CD4-positive, alpha-beta T cell treated with Interferon alpha-2 for 1 hour (primary cell): Measurements from ENCODE around the gene MRGPRX2.
A peak's percentile ranks its signal among the peaks of the same experiment; 100 is the strongest.

Source experiments
- DNase-seq, 2 donors: peaks; one replicate each; pipeline ENCODE4 v3.0.0-alpha.2; 2020 to 2022

The MRGPRX2 gene

DNA sequence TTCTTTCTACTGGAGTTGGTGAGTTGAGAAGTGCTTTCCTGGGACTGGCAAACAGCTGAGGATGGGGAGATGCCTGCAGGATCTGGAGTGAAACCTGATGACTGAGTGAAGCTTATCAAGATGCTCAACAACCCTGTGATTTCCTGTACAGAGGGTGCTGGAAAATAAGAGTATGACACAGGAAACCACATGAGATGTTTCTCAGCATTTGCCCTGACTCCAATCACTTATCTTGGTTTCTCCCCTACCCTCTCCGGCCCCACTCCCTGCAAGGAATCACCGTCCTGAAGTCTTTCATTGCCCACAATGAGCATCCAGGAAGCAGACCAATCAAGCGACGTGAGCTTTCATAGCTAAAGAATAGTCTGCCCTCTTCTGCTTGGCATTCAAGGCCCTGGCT lies at the start of gene MRGPRX2:
Gene MRGPRX2, minus strand, starts transcription at position 89 of the 400 bp plus-strand sequence. CDS start 4,315 bp downstream, outside the sequence.
- peak in 1 of 2 donors; percentile 32 for DNase-seq

- DNase-seq, result no peak
Measured at GRCh38 chr11:19110295-19110694, 49.8 kb upstream of the MRGPRX2 start.

DNA sequence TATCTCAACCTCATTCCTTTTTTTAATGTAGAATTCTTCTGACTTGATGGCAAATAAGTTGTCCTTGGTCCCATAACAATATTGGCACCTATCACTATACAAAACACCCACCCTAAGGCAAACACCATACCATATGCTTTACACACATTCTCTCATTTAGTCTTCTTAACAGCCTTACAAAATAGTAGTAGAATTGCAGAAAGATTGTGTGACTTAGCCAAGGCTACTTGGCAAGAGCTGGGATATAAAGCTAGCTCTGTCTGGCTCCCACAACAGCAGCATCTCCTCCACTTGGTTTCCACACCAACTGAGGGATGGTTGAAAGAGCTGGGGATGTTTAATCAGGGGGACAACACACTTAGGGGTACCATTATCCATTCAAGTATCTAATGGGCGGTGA lies 46.6 kb upstream of the MRGPRX2 start:
- DNase-seq, result no peak

DNA sequence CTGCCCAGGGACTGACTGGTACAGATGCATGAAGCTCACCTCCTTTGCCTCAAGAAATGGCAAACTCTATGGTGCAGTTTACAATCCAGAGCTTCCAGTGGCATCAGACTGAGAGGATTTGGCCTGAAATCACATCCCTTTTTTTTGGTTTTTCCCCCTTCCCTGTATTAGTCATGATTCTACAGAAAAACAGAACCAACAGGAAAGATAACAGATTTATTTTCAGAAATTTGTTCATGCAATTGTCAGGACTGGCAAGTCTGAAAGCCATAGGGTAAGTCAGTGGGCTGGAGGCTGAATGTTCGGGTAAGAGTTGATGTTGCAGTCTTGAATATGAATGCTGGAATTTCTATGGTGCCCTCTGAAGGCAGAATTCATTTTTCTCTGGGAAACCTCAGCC lies 44.5 kb upstream of the MRGPRX2 start:
- DNase-seq, result no peak

DNA sequence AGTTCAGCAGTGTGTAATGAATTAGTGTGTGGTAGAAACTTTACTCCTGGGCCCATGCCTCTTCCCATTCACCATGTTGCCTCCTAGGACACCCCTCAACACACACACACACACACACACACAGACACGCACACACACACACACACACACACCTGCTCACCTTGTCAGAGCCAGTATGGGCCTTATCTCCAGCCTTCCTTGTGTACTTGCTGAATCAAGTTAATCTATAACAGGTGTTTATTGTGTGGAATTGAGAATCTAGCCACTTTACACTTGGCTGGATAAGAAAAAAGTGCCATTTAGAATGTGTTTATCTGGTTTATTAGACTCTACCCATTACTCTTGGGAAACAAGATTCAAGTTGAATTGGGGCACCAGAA lies 42.0 kb upstream of the MRGPRX2 start:
- DNase-seq, result no peak

DNA sequence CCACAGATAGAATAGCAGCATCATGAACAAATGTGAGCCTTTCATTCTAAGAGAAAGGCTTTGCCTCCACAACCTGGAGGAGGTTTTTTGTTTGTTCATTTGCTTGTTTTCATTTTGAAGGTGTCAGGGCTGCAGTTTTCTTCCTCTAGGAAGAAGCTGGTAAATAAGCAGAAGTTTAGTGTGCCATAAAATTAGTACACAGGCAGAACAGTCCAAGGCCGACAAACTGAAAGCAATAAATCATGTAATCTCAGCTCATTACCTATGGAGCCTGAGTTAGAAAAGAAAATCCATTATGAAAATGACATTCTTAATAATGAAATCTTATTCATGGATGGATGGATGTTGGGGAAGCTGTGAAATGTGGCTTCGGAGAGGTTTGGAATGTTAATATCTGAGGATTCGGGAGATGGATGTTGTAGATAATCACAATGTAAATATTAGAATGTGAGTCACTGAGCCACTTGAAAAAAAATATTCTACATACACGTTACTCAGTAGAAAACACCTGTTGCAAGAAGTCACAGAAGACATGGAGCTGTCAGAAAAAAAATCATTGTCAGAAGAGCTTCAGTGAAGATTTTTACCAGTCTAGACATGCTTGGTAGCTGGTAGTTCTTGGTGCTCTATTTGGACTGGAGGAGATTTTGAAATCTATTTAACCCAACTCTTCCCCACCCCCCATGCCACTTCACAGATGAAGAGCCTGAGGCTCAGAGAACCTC lies 41.4 kb upstream of the MRGPRX2 start:
- no peak for DNase-seq

DNA sequence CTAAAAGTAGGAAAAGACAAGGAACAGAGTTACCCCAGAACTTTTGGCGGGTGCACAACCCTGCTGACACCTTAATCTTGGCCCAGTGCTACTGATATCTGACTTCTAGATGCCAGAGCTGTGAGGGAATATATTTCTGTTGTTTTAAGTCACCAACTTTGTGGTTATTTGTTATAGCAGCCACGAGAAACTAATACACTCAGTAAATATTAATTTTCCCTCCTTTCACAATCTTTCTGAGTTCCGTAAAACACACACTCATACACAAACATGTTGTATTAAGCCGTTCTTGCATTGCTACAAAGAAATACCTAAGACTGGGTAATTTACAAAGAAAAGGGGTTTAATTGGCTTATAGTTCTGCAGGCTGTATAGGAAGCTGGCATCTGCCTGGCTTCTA lies 40.4 kb upstream of the MRGPRX2 start:
- DNase-seq, result no peak

GRCh38 chr11:19099093-19099492 lies 38.6 kb upstream of the MRGPRX2 start:
- DNase-seq, result no peak

- DNase-seq, result no peak
Measured at GRCh38 chr11:19094859-19095258, 34.3 kb upstream of the MRGPRX2 start.

GRCh38 chr11:19093976-19094375 lies 33.5 kb upstream of the MRGPRX2 start:
- DNase-seq, result no peak

DNA sequence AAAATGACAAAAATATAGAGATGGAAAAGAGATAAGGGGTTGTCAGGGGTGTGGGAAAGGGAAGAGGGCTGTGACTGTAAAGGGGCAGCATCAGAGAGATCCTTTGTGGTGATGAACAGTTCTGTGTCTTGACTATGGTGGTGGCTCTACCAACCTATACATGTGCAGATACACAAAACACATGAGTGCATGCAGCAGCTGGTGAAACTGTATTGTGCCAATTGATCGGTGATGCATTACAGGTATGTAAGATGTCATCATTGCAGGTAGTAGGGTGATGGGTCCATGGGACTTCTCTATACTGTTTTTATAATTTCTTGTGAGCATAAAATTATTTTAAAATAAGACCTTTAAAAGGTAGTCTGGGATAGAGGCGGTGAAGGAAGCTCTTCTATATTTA lies 32.3 kb upstream of the MRGPRX2 start:
- no peak for DNase-seq

GRCh38 chr11:19092342-19092741 lies 31.8 kb upstream of the MRGPRX2 start:
- DNase-seq, result no peak

- DNase-seq, result no peak
Measured at GRCh38 chr11:19091366-19091765, 30.8 kb upstream of the MRGPRX2 start.

GRCh38 chr11:19089421-19089820 lies 28.9 kb upstream of the MRGPRX2 start:
- DNase-seq, result no peak

DNA sequence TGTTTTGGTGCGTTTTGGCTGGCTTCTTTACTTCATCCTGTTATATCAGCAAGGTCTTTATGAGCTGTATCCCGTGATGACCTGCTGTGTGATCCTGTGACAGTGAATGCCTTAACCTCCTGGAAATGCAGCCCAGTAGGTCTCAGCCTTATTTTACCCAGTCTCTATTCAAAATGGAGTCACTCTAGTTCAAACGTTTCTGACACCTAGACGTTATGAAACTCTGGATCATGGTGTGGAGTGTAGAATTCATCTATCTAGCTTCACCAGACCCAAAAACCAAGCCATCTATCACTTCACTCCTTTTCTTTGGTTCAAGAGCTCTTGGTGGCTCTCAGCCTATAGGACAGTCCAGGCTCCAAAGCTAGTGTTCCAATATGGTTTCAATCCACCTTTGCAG lies 28.3 kb upstream of the MRGPRX2 start:
- DNase-seq, result no peak

GRCh38 chr11:19087658-19088057 lies 27.1 kb upstream of the MRGPRX2 start:
- no peak for DNase-seq

DNA sequence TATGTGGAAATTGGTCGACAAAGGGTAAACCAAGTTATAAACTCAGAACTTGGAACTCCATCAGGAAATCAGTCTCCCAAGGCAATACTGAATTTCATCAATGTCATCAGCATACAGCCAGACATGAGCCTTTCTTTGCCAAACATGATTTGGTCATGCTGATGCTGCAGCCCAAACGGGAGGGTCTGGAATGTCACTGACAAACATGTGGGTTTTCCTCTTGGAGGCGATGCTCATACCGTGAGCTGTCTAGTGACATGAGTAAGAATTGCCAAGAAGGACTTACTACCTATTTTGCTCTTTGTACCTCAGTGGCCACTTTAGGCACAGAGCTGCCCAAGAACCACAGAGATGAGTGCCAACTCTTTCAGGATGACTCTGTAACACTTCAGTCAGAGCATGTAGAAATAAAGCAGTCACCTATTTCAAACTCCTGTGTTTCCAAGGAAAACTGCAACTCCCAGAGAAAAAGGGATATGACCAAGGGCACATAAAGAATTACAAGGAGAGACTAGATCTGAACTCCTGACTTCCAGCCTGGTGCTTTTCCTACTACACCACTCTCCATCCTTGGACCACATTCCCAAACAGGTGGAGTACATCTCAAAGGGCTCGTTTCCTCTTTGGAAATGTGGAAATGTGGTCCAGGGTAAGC lies 24.3 kb upstream of the MRGPRX2 start:
- DNase-seq, result no peak

- DNase-seq, result no peak
Measured at GRCh38 chr11:19083166-19083565, 22.6 kb upstream of the MRGPRX2 start.

- DNase-seq, result no peak
Measured at GRCh38 chr11:19080579-19080993, 20.1 kb upstream of the MRGPRX2 start.

DNA sequence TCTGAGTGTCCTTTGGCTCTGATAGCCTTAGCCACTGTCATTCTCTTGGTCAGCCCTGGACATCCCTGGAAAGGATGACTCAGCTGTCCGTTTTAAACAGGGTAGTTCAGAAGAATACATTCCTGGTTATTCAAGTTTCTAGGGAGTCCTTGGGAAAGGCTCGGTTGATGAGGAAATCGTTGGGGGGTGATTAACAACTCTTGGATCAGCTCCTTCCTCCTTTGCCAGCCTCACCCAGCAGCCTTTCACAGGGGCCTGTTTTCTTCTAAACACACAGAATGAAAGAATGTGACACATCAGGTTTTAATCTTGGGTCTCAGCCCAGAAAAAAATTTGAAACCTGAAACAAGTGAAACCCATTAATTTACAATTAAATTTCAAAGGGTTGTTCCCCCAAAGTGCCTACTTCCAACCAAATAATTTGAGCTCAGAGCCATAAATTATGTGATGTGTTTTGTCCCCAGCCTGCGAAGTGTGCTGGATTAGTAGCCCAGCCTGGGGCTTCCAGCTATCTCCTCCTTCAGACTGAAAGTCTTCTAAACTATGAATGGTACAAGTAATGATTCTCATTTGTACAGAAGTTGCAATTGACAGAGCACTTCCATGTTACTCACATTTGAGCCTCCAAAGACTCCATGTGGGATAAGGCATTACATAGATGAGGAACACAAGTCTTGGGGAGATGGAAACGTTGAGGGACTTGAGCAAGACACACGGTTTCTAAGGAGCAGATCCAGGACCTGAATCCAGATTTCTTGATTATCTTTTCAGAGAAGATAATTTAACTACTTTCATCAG lies 19.3 kb upstream of the MRGPRX2 start:
- no peak for DNase-seq

DNA sequence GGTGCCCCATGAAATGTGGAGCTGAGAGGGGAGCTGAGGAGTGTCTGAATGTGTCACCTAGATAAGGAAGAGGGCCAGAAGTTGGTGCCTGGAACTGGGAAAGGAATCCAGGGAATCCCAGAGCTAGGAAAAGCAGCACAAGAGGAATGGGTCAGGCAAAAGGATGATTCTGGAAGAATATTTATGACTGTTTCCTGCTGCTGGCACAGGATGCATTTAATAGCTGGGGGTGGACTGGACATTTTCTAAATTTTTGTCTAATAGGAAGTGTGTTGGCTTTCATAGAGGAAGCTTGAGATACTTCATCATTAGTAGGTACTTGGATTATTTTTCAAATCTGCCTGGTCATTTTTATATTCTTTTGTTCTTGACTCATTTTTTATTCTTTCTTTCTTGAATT lies 17.4 kb upstream of the MRGPRX2 start:
- no peak for DNase-seq

DNA sequence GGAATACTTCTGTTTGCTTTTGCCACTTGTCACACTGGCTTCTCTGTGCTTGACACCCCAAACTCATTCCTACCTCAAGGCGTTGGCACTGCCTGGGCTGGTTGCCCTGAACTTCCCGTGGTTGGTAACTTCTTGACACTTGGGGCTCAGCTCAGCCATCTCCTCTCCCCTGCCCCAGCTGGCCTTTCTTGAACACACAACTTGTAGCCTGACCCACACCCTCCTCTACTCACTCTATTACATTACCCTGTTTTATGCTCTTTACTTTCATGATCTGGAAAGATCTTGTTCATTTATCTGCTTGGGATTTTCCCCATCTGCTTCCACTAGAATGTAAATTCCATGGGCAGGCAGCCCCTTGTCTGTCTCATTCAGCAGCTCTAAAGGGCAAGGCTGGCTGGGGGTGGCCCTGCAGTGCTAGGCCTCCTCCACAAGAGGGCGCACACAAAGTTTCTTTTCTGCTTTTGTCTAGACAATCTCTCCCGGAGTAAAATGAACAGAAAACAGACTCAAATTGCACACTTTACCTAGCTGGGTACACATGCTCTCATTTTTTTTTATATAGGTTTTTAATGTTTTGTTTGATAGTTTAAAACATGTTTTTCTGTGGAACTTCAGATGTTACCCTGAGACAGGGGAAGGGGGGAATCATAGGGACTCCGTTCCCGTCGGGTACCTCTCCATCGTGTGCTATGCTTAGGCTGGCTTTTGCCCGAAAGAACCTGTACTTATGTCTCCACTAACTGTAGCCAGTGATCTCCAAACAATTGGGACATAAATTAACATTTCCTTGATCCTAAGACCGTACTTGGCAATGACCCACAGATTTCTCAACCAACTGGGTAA lies 16.4 kb upstream of the MRGPRX2 start:
- DNase-seq, result peak; percentile 18 to 59

GRCh38 chr11:19075636-19076035 lies 15.1 kb upstream of the MRGPRX2 start:
- no peak for DNase-seq
